Measurements from ENCODE around the gene SLC35G2. TPM values are rescaled to one million over a fixed set of nuclear protein-coding genes. Genes with fewer than 3 reads are reported as not detected.
A peak's percentile ranks its signal among the peaks of the same experiment; 100 is the strongest.
"Not testable (repeated sequence)": the region's sequence is repeated elsewhere in the genome, so short reads cannot be mapped to it uniquely, and the experiment has no call there.

Gene SLC35G2
- 2.3 TPM for total RNA-seq
- long read RNA-seq, partial matches to known transcripts: 0 of 3 reads
- long read RNA-seq, other reads (novel, unspliced or antisense): 0 of 3 reads

DNA sequence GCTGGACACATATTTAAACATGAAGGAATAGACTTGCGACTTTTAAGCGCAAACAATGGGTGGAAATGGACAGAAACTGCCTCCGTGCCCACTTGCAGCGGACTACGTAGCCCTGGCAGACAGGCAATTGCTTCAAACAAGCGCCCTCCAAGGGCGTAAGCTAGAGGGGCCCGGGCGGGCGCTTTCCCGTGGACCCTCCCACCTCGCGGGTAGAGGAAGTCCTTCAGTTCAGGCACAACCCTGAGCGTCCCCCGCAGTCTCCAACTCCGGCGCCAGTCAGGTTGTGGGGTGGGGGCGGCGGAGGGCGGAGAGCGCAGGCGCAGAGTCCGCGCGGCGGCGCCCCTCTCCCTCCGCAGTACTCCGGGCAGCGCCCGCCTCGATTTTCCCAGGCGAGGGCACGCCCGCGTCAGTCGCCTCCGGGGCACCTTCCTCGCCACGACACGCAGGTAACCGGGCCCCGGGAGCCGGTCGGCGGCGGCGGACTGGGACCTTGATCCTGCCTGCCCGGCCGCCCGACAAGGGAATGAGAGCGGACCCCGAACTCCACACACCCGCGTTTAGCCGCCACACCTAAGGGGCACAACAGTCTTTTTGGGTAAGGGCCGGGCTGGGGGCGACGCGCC, at the start of gene SLC35G2:
Gene SLC35G2 (plus strand): TSS at position 358 of the 623 bp plus-strand sequence. CDS start 35,335 bp downstream, outside the sequence.
- DNase-seq: peak; percentile 63
- intact Hi-C loops (cut with micrococcal nuclease): no loop called here

DNA sequence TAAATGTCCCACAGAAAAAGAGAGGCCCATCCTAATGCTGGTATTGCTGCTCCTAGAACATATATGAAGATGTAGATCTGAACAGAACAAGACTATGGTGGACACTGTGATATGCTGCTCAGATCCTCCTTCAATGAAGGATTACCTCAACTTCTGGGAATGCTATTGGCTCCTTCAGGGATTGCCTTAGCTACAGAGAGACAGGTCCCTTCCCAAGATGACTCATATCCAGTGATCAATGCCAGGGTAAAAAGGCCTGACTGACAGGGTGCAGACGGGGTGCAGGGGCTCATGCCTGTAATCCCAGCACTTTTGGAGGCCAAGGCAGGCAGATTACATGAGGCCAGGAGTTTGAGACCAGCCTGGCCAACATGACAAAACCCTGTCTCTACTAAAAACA, 46.2 kb upstream of the SLC35G2 start:
- intact Hi-C loops (cut with micrococcal nuclease): no loop called here
- ATAC-seq (no peak), DNase-seq (no peak)

More for the DNA sequence above, at the start of gene SLC35G2:
- ATAC-seq: peak; percentile 88

- no peak for DNase-seq
- no peak for ATAC-seq
- intact Hi-C loops (cut with micrococcal nuclease): no loop called here
Observed at GRCh38 chr3:136778865-136779264, 40.1 kb upstream of the SLC35G2 start.

GRCh38 chr3:136780741-136781140, 38.2 kb upstream of the SLC35G2 start:
- ATAC-seq: no peak
- intact Hi-C loops (cut with micrococcal nuclease): no loop called here
- no peak for DNase-seq

GRCh38 chr3:136783708-136784191, 35.2 kb upstream of the SLC35G2 start:
- DNase-seq (no peak), ATAC-seq (no peak)

GRCh38 chr3:136787349-136787748, 31.6 kb upstream of the SLC35G2 start:
- intact Hi-C loops (cut with micrococcal nuclease): no loop called here
- ATAC-seq: peak; percentile 78
- DNase-seq: no peak

More at GRCh38 chr3:136783708-136784191, 35.2 kb upstream of the SLC35G2 start:
- intact Hi-C loops (cut with micrococcal nuclease): no loop called here

GRCh38 chr3:136788154-136788553, 30.8 kb upstream of the SLC35G2 start:
- DNase-seq (no peak), ATAC-seq (no peak)

DNA sequence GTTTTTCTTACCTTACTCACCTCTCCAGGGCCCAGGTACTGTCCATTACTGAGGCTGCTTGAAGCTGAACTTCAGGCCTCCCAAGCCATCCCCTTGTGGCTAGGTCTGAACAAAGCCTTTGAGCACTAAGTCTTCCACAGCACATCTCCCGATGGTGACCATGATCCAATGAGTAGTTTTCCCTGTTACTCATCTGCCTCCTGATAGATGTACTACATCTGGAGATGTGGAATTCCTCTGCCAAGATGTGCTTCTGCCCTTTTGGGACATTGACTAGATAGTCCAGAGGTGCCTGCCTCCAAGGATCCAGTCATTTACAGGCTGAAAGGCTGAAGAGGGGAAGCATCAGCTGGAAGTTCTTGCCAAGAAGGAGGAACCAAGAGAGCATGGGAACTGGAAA, 28.9 kb upstream of the SLC35G2 start:
- ATAC-seq (no peak), DNase-seq (no peak)
- intact Hi-C loops (cut with micrococcal nuclease): no loop called here

More at GRCh38 chr3:136788154-136788553, 30.8 kb upstream of the SLC35G2 start:
- intact Hi-C loops (cut with micrococcal nuclease): no loop called here

DNA sequence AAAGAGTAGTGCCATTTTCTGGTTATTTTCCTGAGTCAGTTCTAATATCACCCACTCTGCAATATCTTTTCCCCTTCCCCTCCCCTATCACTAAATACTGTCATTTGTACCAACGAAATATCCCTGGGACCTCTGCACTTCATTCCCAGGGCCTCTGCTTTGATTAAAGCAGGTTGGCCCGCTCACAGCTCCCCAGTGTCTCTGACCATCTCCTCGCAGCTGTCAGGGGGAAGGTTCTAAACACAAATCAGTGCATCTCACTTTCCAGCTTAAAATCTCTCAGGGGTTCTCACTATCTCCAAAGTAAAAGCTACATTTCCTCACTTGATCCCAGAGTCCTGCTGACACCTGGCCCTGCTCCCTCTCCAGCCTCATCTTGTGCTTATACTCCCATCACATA, 28.1 kb upstream of the SLC35G2 start:
- ATAC-seq (no peak), DNase-seq (no peak)
- intact Hi-C loops (cut with micrococcal nuclease): no loop called here

DNA sequence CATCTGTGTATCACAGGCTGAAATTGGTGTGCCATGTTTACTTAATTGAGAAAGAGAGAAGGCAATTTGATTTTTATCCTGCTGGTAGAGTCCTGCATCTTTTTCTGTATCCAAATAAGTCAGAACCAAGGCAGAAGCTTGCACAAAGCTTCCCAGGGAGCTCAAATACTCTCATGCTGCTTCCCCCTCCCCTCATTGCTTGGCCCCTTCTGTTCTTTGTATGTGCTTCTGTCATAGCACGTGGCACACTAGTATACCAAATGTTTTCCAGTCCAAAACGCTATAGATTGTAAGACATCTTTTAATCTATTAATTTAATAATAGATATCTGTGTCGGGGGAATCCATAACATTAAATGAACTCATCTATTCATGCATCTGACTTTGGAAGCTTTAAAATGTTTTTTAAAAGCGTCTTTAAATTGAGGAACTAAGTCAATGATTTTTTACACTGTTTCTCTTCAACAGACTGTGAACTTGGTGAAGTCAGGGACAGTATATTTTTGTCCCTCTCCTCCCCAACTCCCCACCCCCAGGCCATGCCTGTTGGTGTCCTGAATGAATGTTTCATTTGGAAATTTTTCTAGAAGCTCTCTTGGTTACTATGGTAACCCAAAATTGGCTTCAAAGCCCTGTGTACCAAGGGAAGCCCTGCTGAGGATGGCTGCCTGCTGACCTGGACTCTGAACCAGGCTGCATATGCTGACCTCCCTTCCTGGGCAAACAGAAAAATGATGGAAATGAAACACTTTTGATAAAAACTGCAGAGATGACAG, 26.2 kb upstream of the SLC35G2 start:
- DNase-seq (no peak), ATAC-seq (no peak)
- intact Hi-C loops (cut with micrococcal nuclease): no loop called here

GRCh38 chr3:136801146-136801545, 17.8 kb upstream of the SLC35G2 start:
- DNase-seq; intact Hi-C loops (cut with micrococcal nuclease); ATAC-seq: not testable (repeated sequence)

DNA sequence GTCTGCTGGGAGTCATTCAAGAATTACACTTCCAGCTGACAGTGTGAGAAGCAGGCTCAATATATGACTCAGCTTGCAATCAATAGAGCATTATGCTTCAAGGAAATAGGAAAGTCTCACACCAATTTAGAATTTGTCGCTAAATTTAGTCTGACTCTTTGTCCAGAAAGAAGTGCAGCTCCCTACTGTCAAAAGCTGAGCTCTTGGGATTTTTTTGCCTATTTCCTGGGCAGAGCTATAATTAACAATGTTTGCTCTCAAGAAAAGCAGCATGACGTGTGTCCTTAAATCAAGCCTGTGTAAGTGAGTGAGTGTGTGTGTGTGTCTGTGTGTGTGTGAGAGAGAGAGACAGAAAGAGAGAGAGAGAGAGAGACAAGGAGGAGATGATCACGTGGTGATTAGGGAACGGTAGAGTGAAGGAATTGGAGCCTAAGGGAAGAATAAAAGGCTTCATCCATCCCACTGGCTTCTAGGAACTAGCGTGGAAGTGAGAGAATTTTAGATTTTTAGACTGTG, 16.4 kb upstream of the SLC35G2 start:
- peak; percentile 65 for ATAC-seq
- intact Hi-C loops (cut with micrococcal nuclease): no loop called here
- DNase-seq: no peak

DNA sequence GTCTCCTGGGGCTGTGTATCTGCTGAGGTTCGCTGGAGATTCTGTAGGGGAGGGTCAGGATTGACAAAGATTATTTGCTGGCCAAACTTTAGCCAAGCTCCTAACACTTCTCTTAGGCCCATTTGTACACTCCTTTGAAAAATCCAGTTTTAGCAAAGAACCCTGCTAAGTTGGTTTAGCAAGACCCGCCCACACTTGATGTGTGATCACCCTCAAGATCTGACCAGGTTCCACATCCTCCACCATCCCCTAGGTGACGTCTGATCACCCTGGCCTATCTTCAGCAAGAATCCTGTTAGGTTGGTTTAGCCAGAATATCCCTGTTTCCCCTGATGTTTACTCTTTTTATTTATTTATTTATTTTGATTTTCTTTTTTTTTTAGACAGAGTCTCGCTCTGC, 14.8 kb upstream of the SLC35G2 start:
- DNase-seq (no peak), ATAC-seq (no peak)
- intact Hi-C loops (cut with micrococcal nuclease): no loop called here

DNA sequence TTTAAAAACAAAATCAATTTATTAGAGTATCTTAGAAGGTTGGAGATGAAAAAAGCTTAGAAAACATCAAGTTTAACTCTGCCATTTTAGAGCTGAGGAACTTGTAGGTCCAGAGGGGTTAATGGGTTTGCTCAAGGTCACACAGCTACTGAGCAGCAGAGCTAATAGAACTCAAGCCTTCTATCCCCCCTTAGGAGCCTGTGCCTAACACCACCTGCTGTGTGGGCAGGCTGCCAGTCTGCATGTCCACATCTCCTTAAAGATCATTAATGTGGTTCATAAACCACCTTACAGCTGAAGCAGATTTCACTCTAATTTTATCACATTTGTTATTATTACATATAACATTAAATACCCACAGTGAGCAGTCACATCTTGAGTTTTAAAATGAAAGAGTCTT, 14.1 kb upstream of the SLC35G2 start:
- intact Hi-C loops (cut with micrococcal nuclease): no loop called here
- ATAC-seq: no peak
- no peak for DNase-seq

- DNase-seq: no peak
- intact Hi-C loops (cut with micrococcal nuclease): no loop called here
- ATAC-seq: no peak
Observed at GRCh38 chr3:136805795-136806194, 13.1 kb upstream of the SLC35G2 start.

DNA sequence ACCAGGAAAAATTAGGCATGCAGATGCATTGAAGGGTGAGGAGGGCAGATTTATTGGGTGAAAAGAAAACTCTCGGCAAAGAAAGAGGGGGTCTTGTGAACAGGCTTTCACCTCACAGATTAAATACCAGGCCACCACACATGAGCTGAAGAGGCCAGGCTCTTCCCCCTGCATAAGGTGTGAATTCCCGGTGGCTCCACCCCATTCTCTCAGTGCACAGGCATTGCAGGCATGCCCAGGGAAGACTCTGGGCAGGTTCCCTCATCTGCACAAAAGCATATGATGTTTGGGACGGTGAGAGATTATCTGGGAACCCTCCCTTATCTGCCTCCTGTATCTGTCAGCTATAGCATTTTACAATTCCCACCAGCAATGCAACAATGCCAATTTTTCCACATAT, 7.2 kb upstream of the SLC35G2 start:
- ATAC-seq (no peak), DNase-seq (no peak)
- intact Hi-C loops (cut with micrococcal nuclease): no loop called here

- intact Hi-C loops (cut with micrococcal nuclease): no loop called here
- ATAC-seq (no peak), DNase-seq (no peak)
Observed at GRCh38 chr3:136817448-136817847, 1.5 kb upstream of the SLC35G2 start.

DNA sequence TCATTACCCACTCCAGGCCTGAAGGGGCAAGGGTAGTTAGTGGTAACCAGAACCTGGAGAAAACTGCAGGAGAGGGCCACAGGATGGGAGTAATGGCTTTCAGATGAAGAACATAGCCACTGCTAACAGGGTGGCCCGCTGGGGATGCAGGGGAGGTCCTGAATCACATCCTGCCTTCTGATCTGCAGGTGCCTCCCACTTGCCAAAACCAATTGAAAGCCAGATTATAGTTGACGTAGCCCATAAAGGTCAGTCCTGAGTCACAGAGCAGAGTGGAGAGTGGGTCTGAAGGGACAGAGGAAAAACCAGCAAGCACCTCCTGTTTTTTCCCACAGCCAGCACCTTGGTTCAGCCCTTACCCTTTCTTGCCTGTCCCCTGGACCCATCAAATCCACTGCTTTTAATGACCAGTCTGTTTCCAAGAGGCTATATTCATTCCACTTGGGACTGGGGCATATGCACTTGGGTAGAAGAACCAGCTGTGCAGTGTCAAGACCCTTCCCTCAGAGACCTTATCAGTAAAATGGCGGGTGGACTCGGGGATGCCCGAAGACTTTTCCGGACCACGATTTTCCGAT, 646 bp upstream of the SLC35G2 start:
- intact Hi-C loops (cut with micrococcal nuclease): no loop called here
- DNase-seq (peak; percentile 39), ATAC-seq (peak; percentile 70)

- intact Hi-C loops (cut with micrococcal nuclease): no loop called here
- ATAC-seq (peak; percentile 73), DNase-seq (peak; percentile 45)
Observed at GRCh38 chr3:136819392-136819730, 435 bp downstream of the SLC35G2 start.

Measured in left ventricle myocardium superior (tissue), 1 donor.